K562 (cell line): ENCODE measurements around the gene TMF1. TPM values are rescaled to one million over a fixed set of nuclear protein-coding genes. Genes with fewer than 3 reads are reported as not detected.

ENCODE experiments used
- BACH1 ChIP-seq: fragments of 200-800 bp; sonication (Bioruptor generic); IDR thresholded peaks from 2 replicates; pipeline ENCODE4 v1.6.1; 2016; ENCODE audit warnings: missing genetic modification characterization, missing compliant biosample characterization
- CBX1 ChIP-seq: sonication (generic); IDR thresholded peaks from 2 replicates; pipeline ENCODE4 v1.6.1; 2016; ENCODE audit warnings: antibody characterized with exemption, low read depth, mild to moderate bottlenecking
- CREM ChIP-seq: IDR thresholded peaks from 2 replicates; pipeline ENCODE4 v1.6.1; 2014; ENCODE audit warnings: antibody characterized with exemption, low read depth
- CXXC5 ChIP-seq: fragments of 250-450 bp; sonication (Bioruptor Pico); IDR thresholded peaks from 2 replicates; pipeline ENCODE4 v1.8.0; 2022; ENCODE audit warnings: inconsistent platforms, mild to moderate bottlenecking, moderate library complexity
- DPF2 ChIP-seq: fragments of 450-650 bp; IDR thresholded peaks from 2 replicates; pipeline ENCODE4 v1.6.1; 2016
- MAFF ChIP-seq: IDR thresholded peaks from 2 replicates; pipeline ENCODE4 v1.6.1; 2012; ENCODE audit warnings: low read length, improper control_type of control experiment
- NFATC3 ChIP-seq: fragments of 450-650 bp; IDR thresholded peaks from 2 replicates; pipeline ENCODE4 v1.6.1; 2017; ENCODE audit warnings: mild to moderate bottlenecking
- PHB ChIP-seq: fragments of 250-450 bp; sonication (Bioruptor Pico); IDR thresholded peaks from 2 replicates; pipeline ENCODE4 v1.5.0; 2021
- POLR2H ChIP-seq: IDR thresholded peaks from 2 replicates; pipeline ENCODE4 v1.6.1; 2016; ENCODE audit warnings: missing genetic modification characterization, low read depth, mild to moderate bottlenecking, control low read depth, missing compliant biosample characterization, moderate library complexity
- SRSF9 ChIP-seq: fragments of 200-400 bp; formaldehyde crosslinking; IDR thresholded peaks from 2 replicates; pipeline ENCODE4 v1.6.1; 2017; ENCODE audit warnings: low read depth, low read length, borderline replicate concordance
- SUPT5H ChIP-seq: fragments of 450-650 bp; IDR thresholded peaks from 2 replicates; pipeline ENCODE4 v1.6.1; 2016
- TBL1XR1 ChIP-seq, 2 experiments: IDR thresholded peaks; 2 replicates each; pipeline ENCODE4 v1.6.1; 2012; ENCODE audit warnings: improper control_type of control experiment in 2 of 2, low read length in 2 of 2, mild to moderate bottlenecking in 1 of 2
- ZFP36 ChIP-seq: fragments of 150-350 bp; IDR thresholded peaks from 2 replicates; pipeline ENCODE4 v1.6.1; 2018; ENCODE audit warnings: low read length, low read depth; ENCODE audit not compliant: partially characterized antibody
- ZNF143 ChIP-seq: sonication (generic); formaldehyde crosslinking; IDR thresholded peaks from 2 replicates; pipeline ENCODE4 v1.9.0; 2022; ENCODE audit warnings: mild to moderate bottlenecking, missing genetic modification reagents
- ZNF583 ChIP-seq: fragments of 250-450 bp; sonication (Bioruptor Pico); IDR thresholded peaks from 2 replicates; pipeline ENCODE4 v1.4.0; 2020
- ZNF586 ChIP-seq: fragments of 450-650 bp; formaldehyde crosslinking; conservative IDR thresholded peaks from 2 replicates; pipeline ENCODE4 v1.4.0; 2020; ENCODE audit warnings: mild to moderate bottlenecking, moderate library complexity
- polyA plus RNA-seq, 8 experiments: library from polyadenylated mRNA; depleted of rRNA in 4 of 8; stranded (reverse) in 5 of 8; unstranded in 3 of 8; fragments of >200 nt; fragmentation: Nextera tagmentation in 2 of 8; fragmentation: Illumina TruSeq in 1 of 8; extraction: Ambion mirVana in 2 of 8; extraction: Trizol in 1 of 8; gene quantifications; 2 replicates each; pipeline versions ENCODE4 v1.2.1 to v1.2.3, GENCODE V29; 2011 to 2014; ENCODE audit warnings: inconsistent platforms in 1 of 8, missing spikeins in 1 of 8
- total RNA-seq, 7 experiments: library from RNA; depleted of rRNA in 6 of 7; stranded (reverse); fragments of >200 nt in 6 of 7; fragmentation: Illumina TruSeq in 2 of 7; extraction: Trizol in 2 of 7; gene quantifications; 2 replicates each; pipeline versions ENCODE4 v1.2.1 to v1.2.3, GENCODE V29; 2011 to 2021; ENCODE audit warnings: low replicate concordance in 1 of 7
- TF ChIP-seq, protein P1 (sequence below): fragments of 450-650 bp; formaldehyde crosslinking; IDR thresholded peaks from 2 replicates; pipeline ENCODE4 v1.4.0; 2020; ENCODE audit warnings: mild to moderate bottlenecking, moderate library complexity
- TF ChIP-seq, protein P2 (sequence below): fragments of 200-600 bp; sonication (generic); IDR thresholded peaks from one replicate; pipeline ENCODE4 v1.6.1; 2012; ENCODE audit warnings: mild to moderate bottlenecking, low read depth, low read length, inconsistent platforms

TMF1 gene
- total and polyA plus RNA-seq, 9 of the 15 experiments (the other 6 are each of a cell fraction or from before 2014, with no cell fraction given) = 3.1 to 13.9 (median 10.3) TPM

DNA sequence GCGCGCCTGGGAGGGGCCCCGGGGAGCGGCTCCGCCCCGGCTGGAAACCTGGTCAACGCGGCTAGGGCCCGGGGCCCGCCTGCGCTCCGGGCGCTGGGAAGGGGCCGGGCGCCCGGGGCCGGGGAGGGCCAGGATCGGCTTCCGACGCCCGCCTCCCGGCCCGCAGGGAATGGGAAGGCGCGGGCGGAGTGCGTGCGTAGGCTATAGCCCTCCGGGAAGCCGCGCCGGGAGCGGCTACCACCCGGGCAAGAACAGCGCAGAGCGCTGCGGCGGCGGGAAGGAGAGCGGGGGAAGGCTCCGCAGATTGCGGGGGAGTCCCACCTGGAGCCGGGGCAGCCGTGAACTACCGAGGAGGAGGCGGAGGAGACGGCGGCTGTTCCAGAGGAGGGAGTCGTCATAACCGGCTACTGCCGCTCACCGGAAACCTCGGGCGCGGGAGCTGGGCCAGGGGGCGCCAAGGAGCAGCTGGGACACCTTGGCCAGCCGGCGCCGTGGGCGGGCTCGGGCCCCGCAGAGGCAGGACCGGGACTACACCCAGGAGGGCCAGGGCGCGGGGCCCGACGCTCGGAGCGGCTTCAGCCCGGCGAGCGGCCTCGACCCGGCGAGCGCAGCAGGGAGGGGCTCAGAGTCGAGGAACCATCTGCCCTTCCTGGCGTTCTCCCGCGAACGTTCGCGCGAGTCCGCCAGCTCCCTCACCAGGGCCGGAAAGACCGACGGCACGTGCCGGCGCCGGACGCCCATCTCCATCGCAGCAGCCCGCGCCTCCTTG lies 38.7 kb downstream of the TMF1 start, which contains the start of gene EOGT (continued):
- peak in 1 of 2 experiments; percentile 17; a peak in 1 of 4 replicates for TF ChIP-seq TBL1XR1 (IDR thresholded peaks at IDR 0.05; ENCODE audit: low read length in 2 of 2)
- no peak for TF ChIP-seq ZNF586 (CRISPR knock-in tag)
- TF ChIP-seq NFATC3 = peak; percentile 86; the same call in 1 of the 2 replicates
- TF ChIP-seq PHB (CRISPR knock-in tag) = peak; percentile 77; the same call in 1 of the 2 replicates
- TF ChIP-seq MAFF = no peak
- TF ChIP-seq ZNF143 (CRISPR knock-in tag) = no peak
- TF ChIP-seq BACH1 (tag) = no peak
- no peak for TF ChIP-seq SRSF9
- peak; percentile 56; the same call in 1 of the 2 replicates for TF ChIP-seq CREM
- TF ChIP-seq CBX1 = no peak
- no peak for TF ChIP-seq POLR2H (tag)
- no peak for TF ChIP-seq DPF2
- TF ChIP-seq, protein P1, sequence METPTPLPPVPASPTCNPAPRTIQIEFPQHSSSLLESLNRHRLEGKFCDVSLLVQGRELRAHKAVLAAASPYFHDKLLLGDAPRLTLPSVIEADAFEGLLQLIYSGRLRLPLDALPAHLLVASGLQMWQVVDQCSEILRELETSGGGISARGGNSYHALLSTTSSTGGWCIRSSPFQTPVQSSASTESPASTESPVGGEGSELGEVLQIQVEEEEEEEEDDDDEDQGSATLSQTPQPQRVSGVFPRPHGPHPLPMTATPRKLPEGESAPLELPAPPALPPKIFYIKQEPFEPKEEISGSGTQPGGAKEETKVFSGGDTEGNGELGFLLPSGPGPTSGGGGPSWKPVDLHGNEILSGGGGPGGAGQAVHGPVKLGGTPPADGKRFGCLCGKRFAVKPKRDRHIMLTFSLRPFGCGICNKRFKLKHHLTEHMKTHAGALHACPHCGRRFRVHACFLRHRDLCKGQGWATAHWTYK (CRISPR knock-in tag) = peak; percentile 29; the same call in 1 of the 2 replicates
- no peak for TF ChIP-seq ZNF583 (CRISPR knock-in tag)
- TF ChIP-seq, protein P2, sequence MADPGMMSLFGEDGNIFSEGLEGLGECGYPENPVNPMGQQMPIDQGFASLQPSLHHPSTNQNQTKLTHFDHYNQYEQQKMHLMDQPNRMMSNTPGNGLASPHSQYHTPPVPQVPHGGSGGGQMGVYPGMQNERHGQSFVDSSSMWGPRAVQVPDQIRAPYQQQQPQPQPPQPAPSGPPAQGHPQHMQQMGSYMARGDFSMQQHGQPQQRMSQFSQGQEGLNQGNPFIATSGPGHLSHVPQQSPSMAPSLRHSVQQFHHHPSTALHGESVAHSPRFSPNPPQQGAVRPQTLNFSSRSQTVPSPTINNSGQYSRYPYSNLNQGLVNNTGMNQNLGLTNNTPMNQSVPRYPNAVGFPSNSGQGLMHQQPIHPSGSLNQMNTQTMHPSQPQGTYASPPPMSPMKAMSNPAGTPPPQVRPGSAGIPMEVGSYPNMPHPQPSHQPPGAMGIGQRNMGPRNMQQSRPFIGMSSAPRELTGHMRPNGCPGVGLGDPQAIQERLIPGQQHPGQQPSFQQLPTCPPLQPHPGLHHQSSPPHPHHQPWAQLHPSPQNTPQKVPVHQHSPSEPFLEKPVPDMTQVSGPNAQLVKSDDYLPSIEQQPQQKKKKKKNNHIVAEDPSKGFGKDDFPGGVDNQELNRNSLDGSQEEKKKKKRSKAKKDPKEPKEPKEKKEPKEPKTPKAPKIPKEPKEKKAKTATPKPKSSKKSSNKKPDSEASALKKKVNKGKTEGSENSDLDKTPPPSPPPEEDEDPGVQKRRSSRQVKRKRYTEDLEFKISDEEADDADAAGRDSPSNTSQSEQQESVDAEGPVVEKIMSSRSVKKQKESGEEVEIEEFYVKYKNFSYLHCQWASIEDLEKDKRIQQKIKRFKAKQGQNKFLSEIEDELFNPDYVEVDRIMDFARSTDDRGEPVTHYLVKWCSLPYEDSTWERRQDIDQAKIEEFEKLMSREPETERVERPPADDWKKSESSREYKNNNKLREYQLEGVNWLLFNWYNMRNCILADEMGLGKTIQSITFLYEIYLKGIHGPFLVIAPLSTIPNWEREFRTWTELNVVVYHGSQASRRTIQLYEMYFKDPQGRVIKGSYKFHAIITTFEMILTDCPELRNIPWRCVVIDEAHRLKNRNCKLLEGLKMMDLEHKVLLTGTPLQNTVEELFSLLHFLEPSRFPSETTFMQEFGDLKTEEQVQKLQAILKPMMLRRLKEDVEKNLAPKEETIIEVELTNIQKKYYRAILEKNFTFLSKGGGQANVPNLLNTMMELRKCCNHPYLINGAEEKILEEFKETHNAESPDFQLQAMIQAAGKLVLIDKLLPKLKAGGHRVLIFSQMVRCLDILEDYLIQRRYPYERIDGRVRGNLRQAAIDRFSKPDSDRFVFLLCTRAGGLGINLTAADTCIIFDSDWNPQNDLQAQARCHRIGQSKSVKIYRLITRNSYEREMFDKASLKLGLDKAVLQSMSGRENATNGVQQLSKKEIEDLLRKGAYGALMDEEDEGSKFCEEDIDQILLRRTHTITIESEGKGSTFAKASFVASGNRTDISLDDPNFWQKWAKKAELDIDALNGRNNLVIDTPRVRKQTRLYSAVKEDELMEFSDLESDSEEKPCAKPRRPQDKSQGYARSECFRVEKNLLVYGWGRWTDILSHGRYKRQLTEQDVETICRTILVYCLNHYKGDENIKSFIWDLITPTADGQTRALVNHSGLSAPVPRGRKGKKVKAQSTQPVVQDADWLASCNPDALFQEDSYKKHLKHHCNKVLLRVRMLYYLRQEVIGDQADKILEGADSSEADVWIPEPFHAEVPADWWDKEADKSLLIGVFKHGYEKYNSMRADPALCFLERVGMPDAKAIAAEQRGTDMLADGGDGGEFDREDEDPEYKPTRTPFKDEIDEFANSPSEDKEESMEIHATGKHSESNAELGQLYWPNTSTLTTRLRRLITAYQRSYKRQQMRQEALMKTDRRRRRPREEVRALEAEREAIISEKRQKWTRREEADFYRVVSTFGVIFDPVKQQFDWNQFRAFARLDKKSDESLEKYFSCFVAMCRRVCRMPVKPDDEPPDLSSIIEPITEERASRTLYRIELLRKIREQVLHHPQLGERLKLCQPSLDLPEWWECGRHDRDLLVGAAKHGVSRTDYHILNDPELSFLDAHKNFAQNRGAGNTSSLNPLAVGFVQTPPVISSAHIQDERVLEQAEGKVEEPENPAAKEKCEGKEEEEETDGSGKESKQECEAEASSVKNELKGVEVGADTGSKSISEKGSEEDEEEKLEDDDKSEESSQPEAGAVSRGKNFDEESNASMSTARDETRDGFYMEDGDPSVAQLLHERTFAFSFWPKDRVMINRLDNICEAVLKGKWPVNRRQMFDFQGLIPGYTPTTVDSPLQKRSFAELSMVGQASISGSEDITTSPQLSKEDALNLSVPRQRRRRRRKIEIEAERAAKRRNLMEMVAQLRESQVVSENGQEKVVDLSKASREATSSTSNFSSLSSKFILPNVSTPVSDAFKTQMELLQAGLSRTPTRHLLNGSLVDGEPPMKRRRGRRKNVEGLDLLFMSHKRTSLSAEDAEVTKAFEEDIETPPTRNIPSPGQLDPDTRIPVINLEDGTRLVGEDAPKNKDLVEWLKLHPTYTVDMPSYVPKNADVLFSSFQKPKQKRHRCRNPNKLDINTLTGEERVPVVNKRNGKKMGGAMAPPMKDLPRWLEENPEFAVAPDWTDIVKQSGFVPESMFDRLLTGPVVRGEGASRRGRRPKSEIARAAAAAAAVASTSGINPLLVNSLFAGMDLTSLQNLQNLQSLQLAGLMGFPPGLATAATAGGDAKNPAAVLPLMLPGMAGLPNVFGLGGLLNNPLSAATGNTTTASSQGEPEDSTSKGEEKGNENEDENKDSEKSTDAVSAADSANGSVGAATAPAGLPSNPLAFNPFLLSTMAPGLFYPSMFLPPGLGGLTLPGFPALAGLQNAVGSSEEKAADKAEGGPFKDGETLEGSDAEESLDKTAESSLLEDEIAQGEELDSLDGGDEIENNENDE = no peak
- TF ChIP-seq CXXC5 (CRISPR knock-in tag) = peak; percentile 92
- no peak for TF ChIP-seq ZFP36
- peak; percentile 66 for TF ChIP-seq SUPT5H
